ENCODE measurements around the gene C1orf159.
"Not testable (repeated sequence)": the region's sequence is repeated elsewhere in the genome, so short reads cannot be mapped to it uniquely, and the experiment has no call there.

C1orf159 gene

DNA sequence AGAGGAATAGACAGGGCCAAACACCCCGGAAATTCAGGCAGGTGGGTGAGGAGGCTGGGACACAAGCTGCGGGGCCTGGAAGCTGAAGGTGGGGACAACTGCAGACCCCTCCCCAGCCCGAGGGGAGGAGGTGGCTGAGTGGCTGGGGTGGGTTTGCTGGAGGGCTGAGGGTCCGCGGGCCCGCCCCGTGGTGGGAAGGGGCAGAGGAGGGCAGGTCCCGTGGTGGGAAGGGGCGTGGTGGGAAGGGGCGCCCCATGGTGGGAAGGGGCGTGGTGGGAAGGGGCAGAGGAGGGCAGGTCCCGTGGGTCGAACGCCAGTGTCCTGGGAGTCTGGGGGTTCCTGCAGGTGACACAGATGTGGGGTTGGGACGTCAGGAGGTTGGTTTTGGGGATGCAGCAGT, 33.5 kb upstream of the C1orf159 start:
- no peak for DNase-seq (ENCODE audit: low read depth)

DNA sequence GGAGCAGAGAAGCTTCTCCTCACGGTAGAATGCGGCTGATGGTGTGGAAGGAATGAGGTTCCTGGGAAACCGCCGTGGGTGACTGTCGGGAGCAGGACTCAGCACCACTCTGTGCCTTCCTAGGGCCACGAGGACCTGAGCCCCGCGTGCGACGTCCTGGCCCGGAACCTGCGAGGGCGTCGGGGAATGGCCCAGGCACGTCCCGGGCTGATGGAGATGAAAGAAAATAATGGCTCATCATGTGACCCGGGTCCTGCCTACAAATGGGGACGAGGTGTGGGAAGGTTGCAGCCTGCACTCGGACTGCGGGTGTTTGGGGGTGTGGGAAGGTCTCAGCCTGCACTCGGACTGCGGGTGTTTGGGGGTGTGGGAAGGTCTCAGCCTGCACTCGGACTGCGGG, 32.7 kb upstream of the C1orf159 start:
- DNase-seq (ENCODE audit: low read depth): no peak

- DNase-seq (ENCODE audit: low read depth): no peak
Measured at GRCh38 chr1:1148061-1148460, 32.2 kb upstream of the C1orf159 start.

DNA sequence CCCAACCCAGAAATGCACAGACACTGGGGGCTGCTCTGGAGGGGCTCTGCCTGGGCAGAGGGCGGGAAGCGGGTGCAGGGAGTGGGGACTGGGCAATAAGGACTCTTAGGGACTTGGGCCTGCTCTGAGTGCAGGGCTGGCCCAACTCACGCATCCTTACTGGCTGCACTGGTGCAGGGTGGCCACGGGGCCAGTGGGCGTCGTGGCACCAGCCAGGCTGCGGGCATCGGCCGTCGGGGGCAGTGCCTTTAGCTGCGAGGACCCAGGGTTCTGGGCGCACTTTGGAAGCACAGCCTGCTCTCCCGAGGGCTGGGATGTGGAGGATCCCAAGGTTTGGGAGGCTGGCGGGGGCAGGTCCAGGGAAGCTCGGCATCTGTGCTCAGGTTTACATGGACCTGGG, 30.7 kb upstream of the C1orf159 start:
- no peak for DNase-seq (ENCODE audit: low read depth)

- DNase-seq (ENCODE audit: low read depth): no peak
Measured at GRCh38 chr1:1146026-1146425, 30.1 kb upstream of the C1orf159 start.

GRCh38 chr1:1145547-1145914, 29.6 kb upstream of the C1orf159 start:
- no peak for DNase-seq (ENCODE audit: low read depth)

DNA sequence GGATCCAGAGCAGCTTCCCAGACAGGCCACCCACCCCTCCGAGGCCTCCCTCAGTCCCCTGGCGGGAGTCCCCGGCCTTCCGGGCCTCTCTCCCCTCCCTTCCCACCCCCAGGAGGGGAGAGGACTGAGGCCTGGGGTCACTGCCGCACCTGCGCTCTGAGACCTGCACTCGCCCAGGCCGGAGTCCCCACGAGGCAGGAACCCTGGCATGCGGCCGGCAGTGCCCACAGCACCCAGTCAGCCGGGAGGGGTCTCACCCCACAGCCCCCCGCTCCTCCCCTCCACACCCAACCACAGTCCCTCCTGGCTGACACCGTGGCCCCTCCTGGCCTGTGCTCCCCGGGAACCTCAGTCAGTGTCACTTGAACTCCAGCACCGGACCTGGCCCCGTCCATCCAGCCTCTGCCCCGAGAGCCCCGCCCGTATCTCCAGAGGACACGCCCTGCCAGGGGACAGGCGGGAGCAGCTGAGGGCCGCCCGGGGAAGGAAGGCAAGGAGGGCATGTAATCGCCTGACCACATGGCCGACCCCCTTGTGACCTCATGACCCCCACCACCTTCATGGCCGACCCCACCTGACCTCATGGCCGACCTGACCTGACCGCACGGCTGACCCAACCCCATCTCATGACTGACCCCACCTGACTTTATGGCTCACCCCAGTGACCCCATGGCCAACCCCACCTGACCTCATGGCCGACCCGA, 29.1 kb upstream of the C1orf159 start:
- no peak for DNase-seq (ENCODE audit: low read depth)

DNA sequence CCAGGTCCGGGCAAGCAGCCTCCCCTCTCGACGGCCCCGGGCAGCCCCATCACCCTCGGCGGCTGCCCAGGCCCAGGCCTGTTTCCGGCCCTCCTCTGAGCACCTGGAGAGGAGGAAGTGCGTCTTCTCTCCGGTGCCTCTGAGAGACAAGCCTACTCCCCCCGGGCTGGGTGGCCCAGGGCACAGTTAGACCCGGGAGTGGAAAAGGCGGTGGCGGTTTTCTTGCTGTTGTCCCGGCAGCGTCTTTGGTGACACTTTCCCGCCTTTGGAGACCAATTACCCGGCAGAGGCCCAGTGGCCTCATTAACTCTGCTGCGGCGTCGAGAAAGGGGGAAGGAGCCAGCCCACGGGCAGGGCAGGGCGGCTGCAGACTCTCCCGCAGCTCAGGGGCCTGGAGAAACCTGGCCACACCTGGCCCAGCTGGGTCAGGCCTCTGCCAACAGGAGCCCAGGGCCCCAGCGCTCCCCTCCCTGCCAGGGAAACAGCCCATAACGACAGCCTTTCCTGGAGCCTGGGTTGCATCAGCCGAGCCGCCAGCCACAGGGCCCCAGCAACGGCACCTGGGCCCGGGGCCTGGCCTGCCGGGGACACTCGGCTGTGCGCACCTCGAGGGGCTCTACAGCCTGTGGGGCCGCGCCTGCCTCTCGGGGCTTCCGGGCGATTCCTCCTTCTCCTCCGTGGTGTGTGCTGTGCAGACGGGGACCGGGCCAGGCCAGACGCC, 28.4 kb upstream of the C1orf159 start:
- no peak for DNase-seq (ENCODE audit: low read depth)

GRCh38 chr1:1143636-1144035, 27.7 kb upstream of the C1orf159 start:
- DNase-seq (ENCODE audit: low read depth): no peak

GRCh38 chr1:1142844-1143243, 27.0 kb upstream of the C1orf159 start:
- no peak for DNase-seq (ENCODE audit: low read depth)

- DNase-seq (ENCODE audit: low read depth): not testable (repeated sequence)
Measured at GRCh38 chr1:1142352-1142751, 26.5 kb upstream of the C1orf159 start.

DNA sequence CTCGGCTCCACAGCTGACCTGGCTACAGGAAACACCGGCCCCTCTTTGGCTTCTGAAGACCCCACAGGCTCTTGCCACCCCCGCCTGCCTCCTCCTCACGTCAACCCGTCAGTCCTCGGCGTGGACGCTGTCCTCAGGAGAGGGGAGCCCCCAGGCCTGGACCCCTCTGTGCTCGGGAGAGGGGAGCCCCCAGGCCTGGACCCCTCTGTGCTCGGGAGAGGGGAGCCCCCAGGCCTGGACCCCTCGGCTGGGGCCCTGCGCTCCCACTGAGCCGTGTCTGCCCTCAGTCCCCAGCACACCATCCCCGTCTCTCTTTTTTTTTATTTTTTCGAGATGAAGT, 26.0 kb upstream of the C1orf159 start:
- no peak for DNase-seq (ENCODE audit: low read depth)

GRCh38 chr1:1141244-1141910, 25.5 kb upstream of the C1orf159 start:
- DNase-seq (ENCODE audit: low read depth): no peak

GRCh38 chr1:1140673-1141072, 24.8 kb upstream of the C1orf159 start:
- DNase-seq (ENCODE audit: low read depth): no peak

GRCh38 chr1:1137256-1138045, 21.6 kb upstream of the C1orf159 start:
- DNase-seq (ENCODE audit: low read depth): no peak

GRCh38 chr1:1136547-1137230, 20.8 kb upstream of the C1orf159 start:
- no peak for DNase-seq (ENCODE audit: low read depth)

GRCh38 chr1:1135339-1136136, 19.6 kb upstream of the C1orf159 start:
- no peak for DNase-seq (ENCODE audit: low read depth)

DNA sequence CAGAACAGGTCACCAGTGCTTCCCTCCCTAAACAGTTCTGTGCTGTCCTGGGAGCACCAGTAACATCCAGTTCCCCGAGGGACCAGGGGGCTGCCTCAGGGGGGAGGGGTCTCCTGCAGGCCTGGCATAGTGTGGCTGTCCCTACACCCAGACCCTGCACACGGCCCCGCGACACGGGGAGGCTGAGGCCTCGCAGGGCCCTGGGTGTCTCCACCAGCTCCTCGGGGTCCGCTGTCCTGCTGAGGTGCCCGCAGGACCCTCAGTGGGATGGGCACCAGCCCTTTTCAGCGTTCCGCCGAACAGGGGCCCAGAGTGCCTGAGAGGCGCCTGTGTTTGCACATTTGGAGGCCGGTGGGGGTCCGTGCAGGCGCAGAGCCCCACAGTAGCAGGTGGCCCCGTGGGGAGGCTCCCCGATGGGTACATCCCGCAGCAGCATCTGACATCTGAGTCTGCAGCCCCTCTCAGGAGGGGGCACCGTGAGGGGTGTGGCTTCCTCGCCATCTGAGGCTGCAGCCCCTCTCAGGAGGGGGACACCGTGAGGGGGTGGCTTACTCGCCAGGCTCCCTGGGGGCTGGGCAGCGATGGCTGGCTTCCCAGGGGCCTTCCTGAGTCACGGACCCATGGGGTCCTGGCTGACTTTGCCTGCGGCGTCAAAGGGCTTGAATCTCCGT, 18.5 kb upstream of the C1orf159 start:
- no peak for DNase-seq (ENCODE audit: low read depth)

DNA sequence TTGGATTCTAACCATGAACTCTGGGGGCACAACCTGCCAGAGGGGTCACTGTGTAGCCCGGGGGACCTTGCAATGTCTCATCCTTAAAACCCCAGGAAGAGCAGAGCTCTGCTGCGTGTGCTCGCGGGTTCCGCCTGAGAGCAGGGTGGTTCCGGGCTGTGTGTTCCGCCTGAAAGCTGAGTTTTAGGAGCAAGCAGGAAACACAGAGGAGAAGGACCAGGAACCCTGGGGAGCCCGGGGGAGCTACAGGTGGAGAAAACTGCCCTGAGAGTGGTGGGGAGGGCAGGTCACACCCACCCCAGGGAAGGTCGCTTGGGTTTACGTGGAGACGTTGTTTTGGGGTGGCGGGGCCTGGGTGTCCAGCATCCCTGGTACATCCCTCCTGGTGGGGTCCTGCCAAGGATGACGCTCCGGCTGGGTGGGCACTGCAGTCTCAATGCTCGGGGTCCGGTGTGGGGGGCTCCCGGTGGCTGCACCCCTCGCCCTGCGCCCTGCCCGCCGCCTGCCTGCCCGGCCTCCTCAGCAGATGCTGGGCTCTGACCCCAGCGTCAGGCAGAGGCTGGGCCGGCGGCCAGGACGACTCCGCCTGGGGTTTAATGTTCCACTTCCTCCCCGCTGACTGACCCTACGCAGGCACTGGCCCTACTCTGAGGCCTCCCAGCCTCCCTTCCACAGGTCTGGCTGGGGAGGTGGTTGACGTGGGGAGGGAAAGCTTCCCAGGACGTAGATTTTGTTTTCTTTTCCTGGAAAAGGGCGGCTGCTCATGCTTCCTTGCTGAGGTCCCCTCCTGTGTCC, 17.3 kb upstream of the C1orf159 start:
- DNase-seq (ENCODE audit: low read depth): no peak
